ENCODE measurements around the gene PET117.
"Not testable (repeated sequence)": the region's sequence is repeated elsewhere in the genome, so short reads cannot be mapped to it uniquely, and the experiment has no call there.

PET117 gene

GRCh38 chr20:18137412-18138265 lies at the start of gene PET117, which contains the start of gene KAT14:
PET117 (plus strand) TSS chr20:18137863; CDS start chr20:18137956, 93 bp downstream.
KAT14 (plus strand) TSS chr20:18137863; CDS start chr20:18142661, 4,798 bp downstream.
- no peak for TF ChIP-seq CTCF (conservative IDR thresholded peaks at IDR 0.05; ENCODE audit: low read depth)
- CTCF ChIA-PET, result interaction anchor here (0.5 to 0.7 kb wide), 5 partner anchors 14 to 129 kb away, joined by 3 to 6 read pairs (median 3); no protein-coding TSS in a partner anchor
- peak; percentile 82 for DNase-seq (ENCODE audit: low spot score)
- H3K27ac ChIP-seq, result peak within 1 kb of the TSS; percentile 88
- POLR2A ChIA-PET (ENCODE audit: low non-redundant PET), result interaction anchor here (1.2 kb wide), 2 partner anchors 79 to 150 kb away, joined by 4 to 5 read pairs; partner anchors contain the start of genes OVOL2 and ZNF133

GRCh38 chr20:18088298-18088697 lies 49.4 kb upstream of the PET117 start:
- DNase-seq (ENCODE audit: low spot score); POLR2A ChIA-PET (ENCODE audit: low non-redundant PET); H3K27ac ChIP-seq: not testable (repeated sequence)
- CTCF ChIA-PET, result interaction anchor here (0.6 kb wide), 1 partner anchor 55 kb away, joined by 3 read pairs; no protein-coding TSS in a partner anchor

- H3K27ac ChIP-seq; CTCF ChIA-PET; DNase-seq (ENCODE audit: low spot score); POLR2A ChIA-PET (ENCODE audit: low non-redundant PET): not testable (repeated sequence)
Observed at GRCh38 chr20:18088841-18089240, 48.8 kb upstream of the PET117 start.

- DNase-seq (ENCODE audit: low spot score), result no peak
- ChIA-PET POLR2A (ENCODE audit: low non-redundant PET) (no interaction called here), CTCF (interaction anchor here (0.6 kb wide), 1 partner anchor 186 kb away, joined by 3 read pairs; no protein-coding TSS in a partner anchor)
- H3K27ac ChIP-seq, result no peak overlapping the region
- no peak for TF ChIP-seq CTCF (conservative IDR thresholded peaks at IDR 0.05; ENCODE audit: low read depth)
Observed at GRCh38 chr20:18090044-18090443, 47.6 kb upstream of the PET117 start.

- ChIA-PET CTCF (no interaction called here), POLR2A (ENCODE audit: low non-redundant PET) (no interaction called here)
- no peak for TF ChIP-seq CTCF (conservative IDR thresholded peaks at IDR 0.05; ENCODE audit: low read depth)
- H3K27ac ChIP-seq, result no peak overlapping the region
- no peak for DNase-seq (ENCODE audit: low spot score)
Observed at GRCh38 chr20:18090477-18090876, 47.2 kb upstream of the PET117 start.

- POLR2A ChIA-PET (ENCODE audit: low non-redundant PET), result no interaction called here
- CTCF ChIA-PET, result interaction anchor here (0.7 to 1.4 kb wide), 2 partner anchors 17 to 19 kb away, joined by 3 to 5 read pairs; no protein-coding TSS in a partner anchor
- no peak for TF ChIP-seq CTCF (conservative IDR thresholded peaks at IDR 0.05; ENCODE audit: low read depth)
- DNase-seq (ENCODE audit: low spot score), result no peak
- no peak overlapping the region for H3K27ac ChIP-seq
Observed at GRCh38 chr20:18091623-18092022, 46.0 kb upstream of the PET117 start.

GRCh38 chr20:18092890-18093289 lies 44.8 kb upstream of the PET117 start:
- no peak overlapping the region for H3K27ac ChIP-seq
- no peak for DNase-seq (ENCODE audit: low spot score)
- no peak for TF ChIP-seq CTCF (conservative IDR thresholded peaks at IDR 0.05; ENCODE audit: low read depth)
- POLR2A ChIA-PET (ENCODE audit: low non-redundant PET), result no interaction called here
- CTCF ChIA-PET, result no interaction called here
